Stimulated activated naive B cell treated with anti-CD40 and anti-IgM and Interleukin-4, amounts not matched to agents 10 μg/mL and 1 μg/mL and 100 μg/mL, for 72 hours (primary cell): ENCODE measurements around the gene BICC1.

Experiments
- ATAC-seq, 2 donors: fragments of 150-1000 bp; cut with Tn5 transposase; replicated peaks; 2 replicates each; pipeline ENCODE4 v1.10.0; 2021; ENCODE audit warnings: moderate library complexity in 1 of 2
- DNase-seq: peaks from one replicate; pipeline ENCODE4 v3.0.0; 2021
- H3K27ac Mint-ChIP-seq: one replicate; pipeline ENCODE4 v1.8.0; 2022; ENCODE audit warnings: mild to moderate bottlenecking, mixed read lengths
- H3K27me3 Mint-ChIP-seq, 2 donors: one replicate each; pipeline ENCODE4 v1.8.0; 2022; ENCODE audit warnings: mixed read lengths in 2 of 2
- H3K36me3 Mint-ChIP-seq, 2 donors: one replicate each; pipeline ENCODE4 v1.8.0; 2022; ENCODE audit warnings: mixed read lengths in 2 of 2, mild to moderate bottlenecking in 1 of 2
- H3K4me1 Mint-ChIP-seq, 2 donors: one replicate each; pipeline ENCODE4 v1.8.0; 2022; ENCODE audit warnings: mixed read lengths in 2 of 2, mild to moderate bottlenecking in 1 of 2
- H3K4me3 Mint-ChIP-seq, 2 donors: one replicate each; pipeline ENCODE4 v1.8.0; 2022; ENCODE audit warnings: mild to moderate bottlenecking in 2 of 2, mixed read lengths in 2 of 2, moderate library complexity in 1 of 2
- H3K9me3 Mint-ChIP-seq, 2 donors: one replicate each; pipeline ENCODE4 v1.8.0; 2022; ENCODE audit warnings: mixed read lengths in 2 of 2, mild to moderate bottlenecking in 1 of 2

BICC1 gene

GRCh38 chr10:58512491-58513187 lies at the start of gene BICC1:
Gene BICC1, plus strand, starts transcription at chr10:58512872. Its CDS starts 272 bp downstream, at chr10:58513144.
- Mint-ChIP-seq H3K27me3 (peaks cover 18 to 22% of the 10 kb centered on the region in 2 donors), H3K9me3 (no peaks in the 10 kb centered on the region), H3K36me3 (no peaks in the 10 kb centered on the region), H3K4me3 (peak within 1 kb of the TSS; percentile 74 to 79), H3K27ac (peak within 1 kb of the TSS; percentile 26), H3K4me1 (peaks cover 6 to 14% of the 10 kb centered on the region in 2 donors)
- DNase-seq = no peak
- ATAC-seq = peak; percentile 64

- Mint-ChIP-seq H3K9me3 (peaks cover 7 to 10% of the 10 kb centered on the region in 2 donors), H3K27me3 (peaks cover 6 to 14% of the 10 kb centered on the region in 2 donors), H3K36me3 (no peaks in the 10 kb centered on the region), H3K4me1 (no peaks in the 10 kb centered on the region), H3K4me3 (no peak overlapping the region), H3K27ac (no peak overlapping the region)
- DNase-seq = no peak
- no peak for ATAC-seq
Measured at GRCh38 chr10:58464956-58465355, 47.7 kb upstream of the BICC1 start.

GRCh38 chr10:58465629-58466028 lies 47.0 kb upstream of the BICC1 start:
- no peak overlapping the region for H3K4me3 Mint-ChIP-seq

GRCh38 chr10:58467931-58468635 lies 44.6 kb upstream of the BICC1 start:
- no peak for ATAC-seq
- Mint-ChIP-seq H3K36me3 (no peaks in the 10 kb centered on the region), H3K27me3 (peaks cover 6 to 16% of the 10 kb centered on the region in 2 donors), H3K27ac (no peak overlapping the region), H3K9me3 (peaks cover 3 to 5% of the 10 kb centered on the region in 2 donors), H3K4me1 (no peaks in the 10 kb centered on the region), H3K4me3 (no peak overlapping the region)
- no peak for DNase-seq

More at GRCh38 chr10:58465629-58466028, 47.0 kb upstream of the BICC1 start:
- no peaks in the 10 kb centered on the region for H3K4me1 Mint-ChIP-seq
- H3K9me3 Mint-ChIP-seq = peaks cover 7 to 10% of the 10 kb centered on the region in 2 donors
- H3K36me3 Mint-ChIP-seq = no peaks in the 10 kb centered on the region
- H3K27ac Mint-ChIP-seq = no peak overlapping the region
- H3K27me3 Mint-ChIP-seq = peaks cover 6 to 19% of the 10 kb centered on the region in 2 donors
- ATAC-seq (no peak), DNase-seq (no peak)

- no peaks in the 10 kb centered on the region for H3K36me3 Mint-ChIP-seq
- peaks cover 0 to 1% of the 10 kb centered on the region in 2 donors for H3K4me1 Mint-ChIP-seq
- DNase-seq = no peak
- no peaks in the 10 kb centered on the region for H3K9me3 Mint-ChIP-seq
- H3K27me3 Mint-ChIP-seq = peaks cover 6 to 9% of the 10 kb centered on the region in 2 donors
- H3K27ac Mint-ChIP-seq = no peak overlapping the region
- no peak for ATAC-seq
- no peak overlapping the region for H3K4me3 Mint-ChIP-seq
Measured at GRCh38 chr10:58473976-58474375, 38.7 kb upstream of the BICC1 start.

GRCh38 chr10:58475322-58476277 lies 37.1 kb upstream of the BICC1 start:
- no peaks in the 10 kb centered on the region for H3K36me3 Mint-ChIP-seq
- H3K4me3 Mint-ChIP-seq = no peak overlapping the region
- DNase-seq (no peak), ATAC-seq (no peak)
- H3K4me1 Mint-ChIP-seq = peaks cover 0 to 1% of the 10 kb centered on the region in 2 donors
- no peak overlapping the region for H3K27ac Mint-ChIP-seq
- peaks cover 5 to 12% of the 10 kb centered on the region in 2 donors for H3K27me3 Mint-ChIP-seq
- no peaks in the 10 kb centered on the region for H3K9me3 Mint-ChIP-seq

- no peak overlapping the region for H3K4me3 Mint-ChIP-seq
- H3K27ac Mint-ChIP-seq = peak overlapping the region; percentile 27
- peaks cover 8 to 18% of the 10 kb centered on the region in 2 donors for H3K27me3 Mint-ChIP-seq
- ATAC-seq (no peak), DNase-seq (no peak)
- H3K4me1 Mint-ChIP-seq = peaks cover 0 to 1% of the 10 kb centered on the region in 2 donors
- no peaks in the 10 kb centered on the region for H3K36me3 Mint-ChIP-seq
- no peaks in the 10 kb centered on the region for H3K9me3 Mint-ChIP-seq
Measured at GRCh38 chr10:58477122-58477521, 35.5 kb upstream of the BICC1 start.

- DNase-seq = no peak
- Mint-ChIP-seq H3K27ac (no peak overlapping the region), H3K9me3 (no peaks in the 10 kb centered on the region), H3K4me3 (no peak overlapping the region), H3K27me3 (peaks cover 10 to 25% of the 10 kb centered on the region in 2 donors), H3K36me3 (no peaks in the 10 kb centered on the region), H3K4me1 (peaks cover 0 to 1% of the 10 kb centered on the region in 2 donors)
- no peak for ATAC-seq
Measured at GRCh38 chr10:58477902-58478301, 34.8 kb upstream of the BICC1 start.

GRCh38 chr10:58479045-58479444 lies 33.6 kb upstream of the BICC1 start:
- ATAC-seq = no peak
- H3K9me3 Mint-ChIP-seq = no peaks in the 10 kb centered on the region
- DNase-seq = no peak
- H3K27me3 Mint-ChIP-seq = peaks cover 10 to 25% of the 10 kb centered on the region in 2 donors
- H3K4me3 Mint-ChIP-seq = no peak overlapping the region
- H3K4me1 Mint-ChIP-seq = peaks cover 0 to 1% of the 10 kb centered on the region in 2 donors
- no peaks in the 10 kb centered on the region for H3K36me3 Mint-ChIP-seq
- H3K27ac Mint-ChIP-seq = no peak overlapping the region

- ATAC-seq = no peak
- peaks cover 0 to 1% of the 10 kb centered on the region in 2 donors for H3K4me1 Mint-ChIP-seq
- no peak for DNase-seq
- no peak overlapping the region for H3K27ac Mint-ChIP-seq
- no peaks in the 10 kb centered on the region for H3K36me3 Mint-ChIP-seq
- H3K4me3 Mint-ChIP-seq = no peak overlapping the region
- peaks cover 10 to 25% of the 10 kb centered on the region in 2 donors for H3K27me3 Mint-ChIP-seq
- no peaks in the 10 kb centered on the region for H3K9me3 Mint-ChIP-seq
Measured at GRCh38 chr10:58480321-58480720, 32.4 kb upstream of the BICC1 start.

- no peaks in the 10 kb centered on the region for H3K9me3 Mint-ChIP-seq
- no peak for DNase-seq
- peaks cover 0 to 1% of the 10 kb centered on the region in 2 donors for H3K4me1 Mint-ChIP-seq
- no peak overlapping the region for H3K27ac Mint-ChIP-seq
- no peak overlapping the region for H3K4me3 Mint-ChIP-seq
- peaks cover 10 to 25% of the 10 kb centered on the region in 2 donors for H3K27me3 Mint-ChIP-seq
- no peaks in the 10 kb centered on the region for H3K36me3 Mint-ChIP-seq
- ATAC-seq = no peak
Measured at GRCh38 chr10:58481569-58482109, 31.0 kb upstream of the BICC1 start.

GRCh38 chr10:58486821-58487220 lies 25.9 kb upstream of the BICC1 start:
- H3K4me3 Mint-ChIP-seq = no peak overlapping the region
- H3K36me3 Mint-ChIP-seq = no peaks in the 10 kb centered on the region
- no peaks in the 10 kb centered on the region for H3K4me1 Mint-ChIP-seq
- H3K27me3 Mint-ChIP-seq = peaks cover 5 to 10% of the 10 kb centered on the region in 2 donors
- ATAC-seq (no peak), DNase-seq (no peak)
- no peaks in the 10 kb centered on the region for H3K9me3 Mint-ChIP-seq
- no peak overlapping the region for H3K27ac Mint-ChIP-seq

- Mint-ChIP-seq H3K36me3 (no peaks in the 10 kb centered on the region), H3K27me3 (no peaks in the 10 kb centered on the region), H3K4me3 (no peak overlapping the region), H3K27ac (no peak overlapping the region), H3K4me1 (no peaks in the 10 kb centered on the region), H3K9me3 (no peaks in the 10 kb centered on the region)
- DNase-seq (no peak), ATAC-seq (no peak)
Measured at GRCh38 chr10:58488921-58489320, 23.8 kb upstream of the BICC1 start.

GRCh38 chr10:58502956-58503355 lies 9.7 kb upstream of the BICC1 start:
- no peak overlapping the region for H3K4me3 Mint-ChIP-seq
- no peak for ATAC-seq
- H3K36me3 Mint-ChIP-seq = no peaks in the 10 kb centered on the region
- no peaks in the 10 kb centered on the region for H3K4me1 Mint-ChIP-seq
- no peak overlapping the region for H3K27ac Mint-ChIP-seq
- no peaks in the 10 kb centered on the region for H3K9me3 Mint-ChIP-seq
- H3K27me3 Mint-ChIP-seq = peaks cover 12% of the 10 kb centered on the region in 2 donors
- DNase-seq = no peak
